HepG2 (cell line): ENCODE results near the gene CDC34. TPM values are rescaled to one million over a fixed set of nuclear protein-coding genes. Genes with fewer than 3 reads are reported as not detected.
A peak's percentile ranks its signal among the peaks of the same experiment; 100 is the strongest.

Experiments
- CBX1 ChIP-seq: IDR thresholded peaks from one replicate; pipeline ENCODE4 v1.6.1; 2016; ENCODE audit warnings: antibody characterized with exemption, low read depth
- CENPX ChIP-seq: sonication (generic); formaldehyde crosslinking; IDR thresholded peaks from 2 replicates; pipeline ENCODE4 v1.9.0; 2021; ENCODE audit warnings: mild to moderate bottlenecking, missing genetic modification reagents, moderate library complexity
- HNRNPLL ChIP-seq: fragments of 200-400 bp; formaldehyde crosslinking; IDR thresholded peaks from 2 replicates; pipeline ENCODE4 v1.6.1; 2017; ENCODE audit warnings: mild to moderate bottlenecking, low read depth, low read length; ENCODE audit not compliant: poor library complexity, severe bottlenecking
- IKZF1 ChIP-seq: fragments of 450-650 bp; IDR thresholded peaks from 2 replicates; pipeline ENCODE4 v1.7.1; 2016
- LRRFIP1 ChIP-seq: sonication (generic); formaldehyde crosslinking; conservative IDR thresholded peaks from 2 replicates; pipeline ENCODE4 v1.4.0; 2020; ENCODE audit warnings: missing genetic modification reagents
- NCOA2 ChIP-seq: sonication (generic); formaldehyde crosslinking; IDR thresholded peaks from 2 replicates; pipeline ENCODE4 v1.8.0; 2022; ENCODE audit warnings: inconsistent platforms
- NFYC ChIP-seq: IDR thresholded peaks from 2 replicates; pipeline ENCODE4 v1.6.1; 2016; ENCODE audit warnings: missing genetic modification reagents, missing compliant biosample characterization
- NPAS2 ChIP-seq: sonication (generic); formaldehyde crosslinking; IDR thresholded peaks from 2 replicates; pipeline ENCODE4 v1.8.0; 2022; ENCODE audit warnings: mild to moderate bottlenecking, missing genetic modification reagents, borderline replicate concordance
- SAFB2 ChIP-seq: sonication (generic); formaldehyde crosslinking; IDR thresholded peaks from 2 replicates; pipeline ENCODE4 v1.5.1; 2020; ENCODE audit warnings: missing genetic modification reagents, low read depth, mild to moderate bottlenecking, borderline replicate concordance
- SNAPC5 ChIP-seq: sonication (generic); formaldehyde crosslinking; IDR thresholded peaks from 2 replicates; pipeline ENCODE4 v1.8.1; 2023; ENCODE audit warnings: mild to moderate bottlenecking, missing genetic modification reagents, borderline replicate concordance
- ZNF160 ChIP-seq: sonication (generic); formaldehyde crosslinking; IDR thresholded peaks from 2 replicates; pipeline ENCODE4 v1.8.0; 2022; ENCODE audit warnings: mild to moderate bottlenecking, inconsistent platforms, missing genetic modification reagents
- ZNF646 ChIP-seq: sonication (generic); formaldehyde crosslinking; IDR thresholded peaks from 2 replicates; pipeline ENCODE4 v1.9.0; 2021; ENCODE audit warnings: mild to moderate bottlenecking, missing genetic modification reagents
- ZNF687 ChIP-seq: sonication (generic); formaldehyde crosslinking; IDR thresholded peaks from 2 replicates; pipeline ENCODE4 v1.5.1; 2020; ENCODE audit warnings: mild to moderate bottlenecking, missing genetic modification reagents, moderate library complexity
- polyA plus RNA-seq, 8 experiments: library from polyadenylated mRNA; depleted of rRNA in 3 of 8; stranded (reverse) in 7 of 8; unstranded in 1 of 8; fragments of >200 nt; fragmentation: Illumina TruSeq in 4 of 8; extraction: Trizol in 4 of 8; gene quantifications; 2 replicates each; pipeline versions ENCODE4 v1.2.1 to v1.2.3, GENCODE V29; 2011 to 2016; ENCODE audit warnings: low read depth in 4 of 8, missing spikeins in 1 of 8, mixed read lengths in 1 of 8; ENCODE audit not compliant: insufficient read depth in 1 of 8
- total RNA-seq, 5 experiments: library from RNA; depleted of rRNA; stranded (reverse); fragments of >200 nt; fragmentation: Illumina TruSeq; extraction: Trizol; gene quantifications; 2 replicates each; pipeline ENCODE4 v1.2.3, GENCODE V29; 2016; ENCODE audit warnings: low read depth in 1 of 5

CDC34 gene
- total and polyA plus RNA-seq, 2 of the 13 experiments (the other 11 are each of a cell fraction or from before 2014, with no cell fraction given): 138 to 150 TPM

- TF ChIP-seq NPAS2 (CRISPR knock-in tag) (no peak), SNAPC5 (CRISPR knock-in tag) (no peak), CBX1 (no peak), LRRFIP1 (CRISPR knock-in tag) (no peak), ZNF160 (CRISPR knock-in tag) (no peak), HNRNPLL (peak; percentile 25), ZNF687 (peak; percentile 90), SAFB2 (CRISPR knock-in tag) (no peak; the same call in 1 of the 2 replicates), IKZF1 (no peak), CENPX (CRISPR knock-in tag) (no peak), NCOA2 (CRISPR knock-in tag) (no peak), NFYC (CRISPR knock-in tag) (no peak), ZNF646 (no peak)
These were observed 24.9 kb upstream of the CDC34 start (continued) for GRCh38 chr19:506404-507285.
